ENCODE measurements around the gene CCPG1.

- TF ChIP-seq EZH2 (IDR thresholded peaks at IDR 0.05; ENCODE audit: borderline replicate concordance, low read depth, low read length, poor library complexity, severe bottlenecking) (no peak), CTCF (conservative IDR thresholded peaks at IDR 0.05; ENCODE audit: low read depth, low read length) (no peak)
Observed at GRCh38 chr15:55320238-55320550, 88.0 kb downstream of the CCPG1 start.
